Adrenal gland (tissue), 5 donors: Measurements from ENCODE around the gene IL1RL1.

Experiments
- POLR2A ChIP-seq, 2 donors: fragments of 450-650 bp; IDR thresholded peaks; one replicate each; pipeline ENCODE4 v1.6.1; 2017; ENCODE audit warnings: antibody characterized with exemption in 2 of 2, mild to moderate bottlenecking in 2 of 2, moderate library complexity in 1 of 2
- TF ChIP-seq, protein P1 (sequence below), 6 experiments: fragments of 450-650 bp in 4 of 6; fragments of 200-600 bp in 2 of 6; sonication (generic) in 1 of 6; IDR thresholded peaks; 1 replicate in 5 of 6; 2 replicates in 1 of 6; pipeline versions ENCODE4 v1.5.1 to v1.8.0; 2016 to 2021; ENCODE audit warnings: antibody characterized with exemption in 6 of 6, mild to moderate bottlenecking in 2 of 6, moderate library complexity in 1 of 6
- donor health status: DM: no; HTN: no; CAD: no.

DNA sequence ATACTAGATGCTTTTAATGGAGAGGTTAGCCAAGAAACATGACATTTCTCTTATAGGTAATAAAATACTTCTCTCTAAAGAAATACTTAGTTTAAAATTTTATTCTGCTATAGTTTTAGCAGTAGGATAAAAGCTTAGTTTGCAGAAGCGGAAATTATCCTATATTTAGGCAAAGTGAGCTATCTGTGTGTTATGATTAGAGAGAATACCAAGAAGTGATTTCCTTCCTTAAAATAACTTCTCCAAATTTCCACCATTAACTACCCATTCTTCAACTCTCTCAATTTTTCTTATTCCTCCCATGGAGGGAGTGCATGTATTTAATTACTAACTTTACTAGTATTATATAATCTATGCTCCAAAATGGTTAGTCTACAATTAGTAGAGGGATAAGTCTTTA lies 15.8 kb upstream of the IL1RL1 start:
- TF ChIP-seq, protein P1, sequence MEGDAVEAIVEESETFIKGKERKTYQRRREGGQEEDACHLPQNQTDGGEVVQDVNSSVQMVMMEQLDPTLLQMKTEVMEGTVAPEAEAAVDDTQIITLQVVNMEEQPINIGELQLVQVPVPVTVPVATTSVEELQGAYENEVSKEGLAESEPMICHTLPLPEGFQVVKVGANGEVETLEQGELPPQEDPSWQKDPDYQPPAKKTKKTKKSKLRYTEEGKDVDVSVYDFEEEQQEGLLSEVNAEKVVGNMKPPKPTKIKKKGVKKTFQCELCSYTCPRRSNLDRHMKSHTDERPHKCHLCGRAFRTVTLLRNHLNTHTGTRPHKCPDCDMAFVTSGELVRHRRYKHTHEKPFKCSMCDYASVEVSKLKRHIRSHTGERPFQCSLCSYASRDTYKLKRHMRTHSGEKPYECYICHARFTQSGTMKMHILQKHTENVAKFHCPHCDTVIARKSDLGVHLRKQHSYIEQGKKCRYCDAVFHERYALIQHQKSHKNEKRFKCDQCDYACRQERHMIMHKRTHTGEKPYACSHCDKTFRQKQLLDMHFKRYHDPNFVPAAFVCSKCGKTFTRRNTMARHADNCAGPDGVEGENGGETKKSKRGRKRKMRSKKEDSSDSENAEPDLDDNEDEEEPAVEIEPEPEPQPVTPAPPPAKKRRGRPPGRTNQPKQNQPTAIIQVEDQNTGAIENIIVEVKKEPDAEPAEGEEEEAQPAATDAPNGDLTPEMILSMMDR (IDR thresholded peaks at IDR 0.05) = no peak
- TF ChIP-seq POLR2A (IDR thresholded peaks at IDR 0.05) = no peak
